Measurements from ENCODE around the gene MRPL1. TPM values are rescaled to one million over a fixed set of nuclear protein-coding genes. Genes with fewer than 3 reads are reported as not detected.

MRPL1 gene
- total and polyA plus RNA-seq, 4 donors: 10.5 to 20.6 (median 16.1) TPM

DNA sequence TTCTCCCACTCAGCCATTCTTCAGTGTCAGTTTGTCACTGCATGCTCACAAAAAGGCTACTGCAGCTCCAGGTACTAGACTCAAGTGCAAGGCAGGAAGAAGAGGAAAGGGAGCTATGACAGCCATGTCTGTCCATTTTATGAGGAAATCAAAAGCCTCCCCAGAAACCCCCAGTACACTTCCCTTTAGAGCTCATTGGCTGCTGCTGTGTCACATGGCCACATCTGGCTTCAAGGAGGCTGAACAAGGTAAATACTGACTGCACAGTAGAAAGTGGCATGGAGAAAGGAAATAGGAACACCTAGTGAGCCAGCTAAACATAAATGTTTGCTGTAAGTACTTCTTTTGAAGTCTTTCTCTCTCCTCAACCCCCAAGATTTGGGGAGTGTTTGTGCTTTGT is 127.3 kb downstream of the MRPL1 start (continued):
- TF ChIP-seq, protein P1, sequence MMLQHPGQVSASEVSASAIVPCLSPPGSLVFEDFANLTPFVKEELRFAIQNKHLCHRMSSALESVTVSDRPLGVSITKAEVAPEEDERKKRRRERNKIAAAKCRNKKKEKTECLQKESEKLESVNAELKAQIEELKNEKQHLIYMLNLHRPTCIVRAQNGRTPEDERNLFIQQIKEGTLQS (IDR thresholded peaks at IDR 0.05): no peak
- TF ChIP-seq NR2F2 (IDR thresholded peaks at IDR 0.05) (no peak), RAD21 (IDR thresholded peaks at IDR 0.05) (no peak), HNF4G (IDR thresholded peaks at IDR 0.05) (no peak), JUND (IDR thresholded peaks at IDR 0.05) (no peak)

DNA sequence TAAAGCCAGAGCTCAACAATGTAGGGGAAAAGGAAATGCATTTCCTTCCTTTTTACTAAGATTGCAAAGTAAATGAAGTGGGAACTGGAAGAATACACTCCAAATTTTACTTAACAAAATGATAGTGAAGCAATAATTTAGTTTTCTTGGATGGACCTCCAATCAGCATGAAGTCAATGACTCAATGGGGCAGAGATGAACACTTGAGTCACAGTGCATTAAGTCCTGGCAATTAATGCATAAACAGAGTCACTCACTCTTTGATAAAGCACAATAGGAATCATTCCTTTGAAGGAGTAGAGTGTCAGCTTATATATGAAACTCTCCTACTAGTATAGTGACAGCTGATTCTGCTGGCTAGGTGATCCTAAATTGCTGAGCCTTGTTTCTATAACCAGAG is 127.8 kb downstream of the MRPL1 start:
- H3K4me3 ChIP-seq (ENCODE audit: low read depth in 1 of 3, low read length in 3 of 3): no peak overlapping the region
- H3K4me1 ChIP-seq (ENCODE audit: control insufficient read depth in 4 of 4, insufficient read depth in 4 of 4, low read length in 3 of 4): no peaks in the 10 kb centered on the region
- no peak for DNase-seq (ENCODE audit: low spot score)
- no peaks in the 10 kb centered on the region for H3K9me3 ChIP-seq (ENCODE audit: control insufficient read depth in 4 of 4, low read length in 3 of 4)
- no peak overlapping the region for H3K9ac ChIP-seq (ENCODE audit: low read depth in 1 of 2, low read length in 2 of 2)
- no peak overlapping the region for H3K27ac ChIP-seq (ENCODE audit: low read depth in 1 of 2, low read length in 2 of 2)
- TF ChIP-seq, protein P2, sequence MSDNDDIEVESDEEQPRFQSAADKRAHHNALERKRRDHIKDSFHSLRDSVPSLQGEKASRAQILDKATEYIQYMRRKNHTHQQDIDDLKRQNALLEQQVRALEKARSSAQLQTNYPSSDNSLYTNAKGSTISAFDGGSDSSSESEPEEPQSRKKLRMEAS (IDR thresholded peaks at IDR 0.05): no peak
- TF ChIP-seq HNF4A (conservative IDR thresholded peaks at IDR 0.05) (no peak), YY1 (IDR thresholded peaks at IDR 0.05) (no peak), SP1 (IDR thresholded peaks at IDR 0.05) (no peak)
- TF ChIP-seq, protein P3, sequence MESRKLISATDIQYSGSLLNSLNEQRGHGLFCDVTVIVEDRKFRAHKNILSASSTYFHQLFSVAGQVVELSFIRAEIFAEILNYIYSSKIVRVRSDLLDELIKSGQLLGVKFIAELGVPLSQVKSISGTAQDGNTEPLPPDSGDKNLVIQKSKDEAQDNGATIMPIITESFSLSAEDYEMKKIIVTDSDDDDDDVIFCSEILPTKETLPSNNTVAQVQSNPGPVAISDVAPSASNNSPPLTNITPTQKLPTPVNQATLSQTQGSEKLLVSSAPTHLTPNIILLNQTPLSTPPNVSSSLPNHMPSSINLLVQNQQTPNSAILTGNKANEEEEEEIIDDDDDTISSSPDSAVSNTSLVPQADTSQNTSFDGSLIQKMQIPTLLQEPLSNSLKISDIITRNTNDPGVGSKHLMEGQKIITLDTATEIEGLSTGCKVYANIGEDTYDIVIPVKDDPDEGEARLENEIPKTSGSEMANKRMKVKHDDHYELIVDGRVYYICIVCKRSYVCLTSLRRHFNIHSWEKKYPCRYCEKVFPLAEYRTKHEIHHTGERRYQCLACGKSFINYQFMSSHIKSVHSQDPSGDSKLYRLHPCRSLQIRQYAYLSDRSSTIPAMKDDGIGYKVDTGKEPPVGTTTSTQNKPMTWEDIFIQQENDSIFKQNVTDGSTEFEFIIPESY (IDR thresholded peaks at IDR 0.05): no peak
- TF ChIP-seq, protein P4, sequence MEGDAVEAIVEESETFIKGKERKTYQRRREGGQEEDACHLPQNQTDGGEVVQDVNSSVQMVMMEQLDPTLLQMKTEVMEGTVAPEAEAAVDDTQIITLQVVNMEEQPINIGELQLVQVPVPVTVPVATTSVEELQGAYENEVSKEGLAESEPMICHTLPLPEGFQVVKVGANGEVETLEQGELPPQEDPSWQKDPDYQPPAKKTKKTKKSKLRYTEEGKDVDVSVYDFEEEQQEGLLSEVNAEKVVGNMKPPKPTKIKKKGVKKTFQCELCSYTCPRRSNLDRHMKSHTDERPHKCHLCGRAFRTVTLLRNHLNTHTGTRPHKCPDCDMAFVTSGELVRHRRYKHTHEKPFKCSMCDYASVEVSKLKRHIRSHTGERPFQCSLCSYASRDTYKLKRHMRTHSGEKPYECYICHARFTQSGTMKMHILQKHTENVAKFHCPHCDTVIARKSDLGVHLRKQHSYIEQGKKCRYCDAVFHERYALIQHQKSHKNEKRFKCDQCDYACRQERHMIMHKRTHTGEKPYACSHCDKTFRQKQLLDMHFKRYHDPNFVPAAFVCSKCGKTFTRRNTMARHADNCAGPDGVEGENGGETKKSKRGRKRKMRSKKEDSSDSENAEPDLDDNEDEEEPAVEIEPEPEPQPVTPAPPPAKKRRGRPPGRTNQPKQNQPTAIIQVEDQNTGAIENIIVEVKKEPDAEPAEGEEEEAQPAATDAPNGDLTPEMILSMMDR (IDR thresholded peaks at IDR 0.05; ENCODE audit: low read depth, low read length, missing input control): no peak
- TF ChIP-seq, protein P1 (IDR thresholded peaks at IDR 0.05): no peak
- H3K27me3 ChIP-seq (ENCODE audit: control insufficient read depth in 4 of 4, insufficient read depth in 4 of 4, low read length in 3 of 4): no peaks in the 10 kb centered on the region
- H3K36me3 ChIP-seq (ENCODE audit: control insufficient read depth in 4 of 4, insufficient read depth in 3 of 4, low read depth in 1 of 4, low read length in 3 of 4): no peaks in the 10 kb centered on the region

DNA sequence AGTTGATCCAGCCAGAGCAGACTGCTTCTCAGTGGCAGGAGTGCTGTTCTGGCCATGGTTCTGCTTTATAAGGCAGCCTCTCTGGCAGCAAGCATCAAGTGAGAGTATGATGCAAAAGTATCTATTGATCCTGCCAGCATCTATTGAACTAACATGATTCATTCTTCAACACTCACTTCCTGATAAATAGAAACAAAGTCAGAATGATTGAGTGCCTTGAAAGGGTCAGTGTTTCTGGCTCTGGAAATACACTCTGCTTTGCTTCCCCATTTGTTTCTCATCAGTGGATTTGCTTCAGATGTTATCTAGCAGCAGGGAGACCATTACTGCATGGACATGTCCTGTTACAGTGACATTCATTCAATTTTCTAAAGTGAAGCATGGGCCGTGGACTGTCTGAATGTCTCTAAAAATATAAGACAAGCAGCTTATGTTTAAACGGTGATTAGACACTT is 128.3 kb downstream of the MRPL1 start:
- Histone ChIP-seq H3K36me3 (ENCODE audit: control insufficient read depth in 4 of 4, insufficient read depth in 3 of 4, low read depth in 1 of 4, low read length in 3 of 4) (no peaks in the 10 kb centered on the region), H3K27me3 (ENCODE audit: control insufficient read depth in 4 of 4, insufficient read depth in 4 of 4, low read length in 3 of 4) (no peaks in the 10 kb centered on the region), H3K9ac (ENCODE audit: low read depth in 1 of 2, low read length in 2 of 2) (no peak overlapping the region), H3K27ac (ENCODE audit: low read depth in 1 of 2, low read length in 2 of 2) (no peak overlapping the region), H3K4me3 (ENCODE audit: low read depth in 1 of 3, low read length in 3 of 3) (no peak overlapping the region), H3K9me3 (ENCODE audit: control insufficient read depth in 4 of 4, low read length in 3 of 4) (no peaks in the 10 kb centered on the region), H3K4me1 (ENCODE audit: control insufficient read depth in 4 of 4, insufficient read depth in 4 of 4, low read length in 3 of 4) (no peaks in the 10 kb centered on the region)
- TF ChIP-seq RAD21 (IDR thresholded peaks at IDR 0.05) (no peak), EGR1 (IDR thresholded peaks at IDR 0.05; ENCODE audit: low read depth in 2 of 2) (no peak), YY1 (IDR thresholded peaks at IDR 0.05) (no peak), JUND (IDR thresholded peaks at IDR 0.05) (no peak), SP1 (IDR thresholded peaks at IDR 0.05) (no peak), HNF4G (IDR thresholded peaks at IDR 0.05) (no peak)
- TF ChIP-seq, protein P5, sequence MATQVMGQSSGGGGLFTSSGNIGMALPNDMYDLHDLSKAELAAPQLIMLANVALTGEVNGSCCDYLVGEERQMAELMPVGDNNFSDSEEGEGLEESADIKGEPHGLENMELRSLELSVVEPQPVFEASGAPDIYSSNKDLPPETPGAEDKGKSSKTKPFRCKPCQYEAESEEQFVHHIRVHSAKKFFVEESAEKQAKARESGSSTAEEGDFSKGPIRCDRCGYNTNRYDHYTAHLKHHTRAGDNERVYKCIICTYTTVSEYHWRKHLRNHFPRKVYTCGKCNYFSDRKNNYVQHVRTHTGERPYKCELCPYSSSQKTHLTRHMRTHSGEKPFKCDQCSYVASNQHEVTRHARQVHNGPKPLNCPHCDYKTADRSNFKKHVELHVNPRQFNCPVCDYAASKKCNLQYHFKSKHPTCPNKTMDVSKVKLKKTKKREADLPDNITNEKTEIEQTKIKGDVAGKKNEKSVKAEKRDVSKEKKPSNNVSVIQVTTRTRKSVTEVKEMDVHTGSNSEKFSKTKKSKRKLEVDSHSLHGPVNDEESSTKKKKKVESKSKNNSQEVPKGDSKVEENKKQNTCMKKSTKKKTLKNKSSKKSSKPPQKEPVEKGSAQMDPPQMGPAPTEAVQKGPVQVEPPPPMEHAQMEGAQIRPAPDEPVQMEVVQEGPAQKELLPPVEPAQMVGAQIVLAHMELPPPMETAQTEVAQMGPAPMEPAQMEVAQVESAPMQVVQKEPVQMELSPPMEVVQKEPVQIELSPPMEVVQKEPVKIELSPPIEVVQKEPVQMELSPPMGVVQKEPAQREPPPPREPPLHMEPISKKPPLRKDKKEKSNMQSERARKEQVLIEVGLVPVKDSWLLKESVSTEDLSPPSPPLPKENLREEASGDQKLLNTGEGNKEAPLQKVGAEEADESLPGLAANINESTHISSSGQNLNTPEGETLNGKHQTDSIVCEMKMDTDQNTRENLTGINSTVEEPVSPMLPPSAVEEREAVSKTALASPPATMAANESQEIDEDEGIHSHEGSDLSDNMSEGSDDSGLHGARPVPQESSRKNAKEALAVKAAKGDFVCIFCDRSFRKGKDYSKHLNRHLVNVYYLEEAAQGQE (IDR thresholded peaks at IDR 0.05): no peak
- DNase-seq (ENCODE audit: low spot score): no peak
- 78% methylated on average over 2 of the region's 2 CpGs for whole genome bisulfite sequencing
